RWPE2 (cell line): ENCODE data around the gene PBX1.

Experiments used
- ATAC-seq: fragments of 200-7000 bp; cut with Tn5 transposase; 3 replicates; pipeline ENCODE4 v1.9.1; 2021; ENCODE audit warnings: low read depth
- DNase-seq: peaks from one replicate; pipeline ENCODE4 v3.0.0-alpha.2; 2020; ENCODE audit warnings: low spot score
- H3K27ac ChIP-seq: fragments of 450-650 bp; 2 replicates; pipeline ENCODE4 v1.5.1; 2017; ENCODE audit warnings: mild to moderate bottlenecking; ENCODE audit not compliant: poor library complexity, severe bottlenecking
- H3K27me3 ChIP-seq: fragments of 250-450 bp; sonication (Bioruptor Pico); 2 replicates; pipeline ENCODE4 v1.5.1; 2021; ENCODE audit warnings: mild to moderate bottlenecking, moderate library complexity; ENCODE audit not compliant: insufficient read depth, poor library complexity, severe bottlenecking
- H3K36me3 ChIP-seq: fragments of 250-450 bp; sonication (Bioruptor Pico); 2 replicates; pipeline ENCODE4 v1.5.1; 2020; ENCODE audit warnings: low read depth, mild to moderate bottlenecking, moderate library complexity
- H3K4me1 ChIP-seq: fragments of 250-450 bp; sonication (Bioruptor Pico); 2 replicates; pipeline ENCODE4 v1.5.1; 2021; ENCODE audit warnings: mild to moderate bottlenecking, moderate library complexity; ENCODE audit not compliant: insufficient read depth, poor library complexity, severe bottlenecking
- H3K4me3 ChIP-seq: fragments of 250-450 bp; sonication (Bioruptor Pico); 2 replicates; pipeline ENCODE4 v1.5.1; 2021; ENCODE audit warnings: mild to moderate bottlenecking, moderate library complexity; ENCODE audit not compliant: severe bottlenecking
- H3K9me3 ChIP-seq: fragments of 250-450 bp; sonication (Bioruptor Pico); 2 replicates; pipeline ENCODE4 v1.5.1; 2021; ENCODE audit warnings: mild to moderate bottlenecking, moderate library complexity; ENCODE audit not compliant: severe bottlenecking
- CTCF ChIP-seq: fragments of 450-650 bp; IDR thresholded peaks from one replicate; pipeline ENCODE4 v1.5.1; 2017; ENCODE audit warnings: mild to moderate bottlenecking, moderate library complexity; ENCODE audit not compliant: poor library complexity, severe bottlenecking

The PBX1 gene

GRCh38 chr1:164880199-164880598, 321.2 kb downstream of the PBX1 start:
- TF ChIP-seq CTCF, result no peak
- Histone ChIP-seq H3K36me3 (no peaks in the 10 kb centered on the region), H3K4me1 (peaks cover 2% of the 10 kb centered on the region), H3K27me3 (no peaks in the 10 kb centered on the region), H3K9me3 (no peaks in the 10 kb centered on the region), H3K27ac (no peak overlapping the region), H3K4me3 (no peak overlapping the region)
- ATAC-seq (peak; percentile 54; the same call in 2 of the 3 replicates), DNase-seq (no peak)

- Histone ChIP-seq H3K27ac (no peak overlapping the region), H3K27me3 (no peaks in the 10 kb centered on the region), H3K36me3 (no peaks in the 10 kb centered on the region), H3K9me3 (no peaks in the 10 kb centered on the region), H3K4me3 (no peak overlapping the region), H3K4me1 (peaks cover 4% of the 10 kb centered on the region)
- no peak for TF ChIP-seq CTCF
- DNase-seq (no peak), ATAC-seq (no peak)
Observed at GRCh38 chr1:164880644-164881043, 321.7 kb downstream of the PBX1 start.

GRCh38 chr1:164885311-164885710, 326.3 kb downstream of the PBX1 start:
- ATAC-seq (no peak), DNase-seq (no peak)
- Histone ChIP-seq H3K9me3 (no peaks in the 10 kb centered on the region), H3K36me3 (no peaks in the 10 kb centered on the region), H3K27ac (no peak overlapping the region), H3K27me3 (no peaks in the 10 kb centered on the region), H3K4me3 (no peak overlapping the region), H3K4me1 (peaks cover 9% of the 10 kb centered on the region)
- no peak for TF ChIP-seq CTCF

- peaks cover 9% of the 10 kb centered on the region for H3K4me1 ChIP-seq
- no peaks in the 10 kb centered on the region for H3K27me3 ChIP-seq
- DNase-seq (no peak), ATAC-seq (peak; percentile 83)
- H3K27ac ChIP-seq, result peak overlapping the region; percentile 29
- no peak for TF ChIP-seq CTCF
- no peaks in the 10 kb centered on the region for H3K36me3 ChIP-seq
- no peaks in the 10 kb centered on the region for H3K9me3 ChIP-seq
- no peak overlapping the region for H3K4me3 ChIP-seq
Observed at GRCh38 chr1:164886101-164886500, 327.1 kb downstream of the PBX1 start.

DNA sequence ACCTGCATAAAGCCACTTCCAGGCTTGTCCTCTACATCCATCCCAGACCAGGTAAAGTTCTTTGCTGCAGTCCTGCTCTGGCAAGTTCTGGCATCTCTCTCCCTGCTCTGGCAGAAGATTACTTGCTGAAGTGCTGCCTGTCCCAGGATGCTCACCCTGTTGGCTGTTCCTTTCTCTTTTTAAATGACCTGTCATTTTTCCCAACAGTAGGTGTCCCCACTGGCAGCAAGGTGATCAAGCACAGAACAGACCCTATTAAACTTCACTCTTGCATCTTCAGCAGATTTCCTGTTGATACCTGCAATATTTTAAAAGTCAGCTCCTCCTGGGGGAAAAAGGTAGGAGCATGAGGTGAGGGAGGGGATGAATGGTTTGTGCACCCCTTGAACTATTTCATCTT, 332.6 kb downstream of the PBX1 start:
- no peak for DNase-seq
- TF ChIP-seq CTCF, result no peak
- no peaks in the 10 kb centered on the region for H3K4me1 ChIP-seq

More for the DNA sequence above, 332.6 kb downstream of the PBX1 start:
- no peak overlapping the region for H3K4me3 ChIP-seq
- no peak for ATAC-seq
- H3K36me3 ChIP-seq, result no peaks in the 10 kb centered on the region
- no peak overlapping the region for H3K27ac ChIP-seq
- H3K27me3 ChIP-seq, result no peaks in the 10 kb centered on the region
- no peaks in the 10 kb centered on the region for H3K9me3 ChIP-seq
